ENCODE results near the gene MGARP.

- TF ChIP-seq CTCF (tag by site-specific recombination; IDR thresholded peaks at IDR 0.05) (no peak), ZSCAN5A (tag by site-specific recombination; IDR thresholded peaks at IDR 0.05) (no peak), ZNF112 (tag by site-specific recombination; IDR thresholded peaks at IDR 0.05) (no peak), ZNF366 (tag by site-specific recombination; conservative IDR thresholded peaks at IDR 0.05) (no peak), ZNF121 (tag by site-specific recombination; IDR thresholded peaks at IDR 0.05) (no peak)
- TF ChIP-seq, protein P1, sequence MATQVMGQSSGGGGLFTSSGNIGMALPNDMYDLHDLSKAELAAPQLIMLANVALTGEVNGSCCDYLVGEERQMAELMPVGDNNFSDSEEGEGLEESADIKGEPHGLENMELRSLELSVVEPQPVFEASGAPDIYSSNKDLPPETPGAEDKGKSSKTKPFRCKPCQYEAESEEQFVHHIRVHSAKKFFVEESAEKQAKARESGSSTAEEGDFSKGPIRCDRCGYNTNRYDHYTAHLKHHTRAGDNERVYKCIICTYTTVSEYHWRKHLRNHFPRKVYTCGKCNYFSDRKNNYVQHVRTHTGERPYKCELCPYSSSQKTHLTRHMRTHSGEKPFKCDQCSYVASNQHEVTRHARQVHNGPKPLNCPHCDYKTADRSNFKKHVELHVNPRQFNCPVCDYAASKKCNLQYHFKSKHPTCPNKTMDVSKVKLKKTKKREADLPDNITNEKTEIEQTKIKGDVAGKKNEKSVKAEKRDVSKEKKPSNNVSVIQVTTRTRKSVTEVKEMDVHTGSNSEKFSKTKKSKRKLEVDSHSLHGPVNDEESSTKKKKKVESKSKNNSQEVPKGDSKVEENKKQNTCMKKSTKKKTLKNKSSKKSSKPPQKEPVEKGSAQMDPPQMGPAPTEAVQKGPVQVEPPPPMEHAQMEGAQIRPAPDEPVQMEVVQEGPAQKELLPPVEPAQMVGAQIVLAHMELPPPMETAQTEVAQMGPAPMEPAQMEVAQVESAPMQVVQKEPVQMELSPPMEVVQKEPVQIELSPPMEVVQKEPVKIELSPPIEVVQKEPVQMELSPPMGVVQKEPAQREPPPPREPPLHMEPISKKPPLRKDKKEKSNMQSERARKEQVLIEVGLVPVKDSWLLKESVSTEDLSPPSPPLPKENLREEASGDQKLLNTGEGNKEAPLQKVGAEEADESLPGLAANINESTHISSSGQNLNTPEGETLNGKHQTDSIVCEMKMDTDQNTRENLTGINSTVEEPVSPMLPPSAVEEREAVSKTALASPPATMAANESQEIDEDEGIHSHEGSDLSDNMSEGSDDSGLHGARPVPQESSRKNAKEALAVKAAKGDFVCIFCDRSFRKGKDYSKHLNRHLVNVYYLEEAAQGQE (tag by site-specific recombination; IDR thresholded peaks at IDR 0.05): no peak
- TF ChIP-seq, protein P2, sequence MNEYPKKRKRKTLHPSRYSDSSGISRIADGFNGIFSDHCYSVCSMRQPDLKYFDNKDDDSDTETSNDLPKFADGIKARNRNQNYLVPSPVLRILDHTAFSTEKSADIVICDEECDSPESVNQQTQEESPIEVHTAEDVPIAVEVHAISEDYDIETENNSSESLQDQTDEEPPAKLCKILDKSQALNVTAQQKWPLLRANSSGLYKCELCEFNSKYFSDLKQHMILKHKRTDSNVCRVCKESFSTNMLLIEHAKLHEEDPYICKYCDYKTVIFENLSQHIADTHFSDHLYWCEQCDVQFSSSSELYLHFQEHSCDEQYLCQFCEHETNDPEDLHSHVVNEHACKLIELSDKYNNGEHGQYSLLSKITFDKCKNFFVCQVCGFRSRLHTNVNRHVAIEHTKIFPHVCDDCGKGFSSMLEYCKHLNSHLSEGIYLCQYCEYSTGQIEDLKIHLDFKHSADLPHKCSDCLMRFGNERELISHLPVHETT (tag by site-specific recombination; IDR thresholded peaks at IDR 0.05): no peak
These were observed 889 bp downstream of the MGARP start for GRCh38 chr4:139278912-139279759.

All from HEK293 (cell line).